Uterus (tissue), 2 donors: ENCODE measurements around the gene HACD2.

Experiments
- POLR2A ChIP-seq, 2 donors: fragments of 450-650 bp; IDR thresholded peaks; one replicate each; pipeline ENCODE4 v1.6.1; 2016; ENCODE audit warnings: antibody characterized with exemption in 2 of 2, mild to moderate bottlenecking in 1 of 2, moderate library complexity in 1 of 2
- TF ChIP-seq, protein P1 (sequence below), 4 experiments: fragments of 200-600 bp in 2 of 4; fragments of 450-650 bp in 2 of 4; sonication (generic) in 2 of 4; IDR thresholded peaks; one replicate each; pipeline ENCODE4 v1.5.1; 2016 to 2019; ENCODE audit warnings: antibody characterized with exemption in 4 of 4, mild to moderate bottlenecking in 2 of 4, moderate library complexity in 1 of 4

DNA sequence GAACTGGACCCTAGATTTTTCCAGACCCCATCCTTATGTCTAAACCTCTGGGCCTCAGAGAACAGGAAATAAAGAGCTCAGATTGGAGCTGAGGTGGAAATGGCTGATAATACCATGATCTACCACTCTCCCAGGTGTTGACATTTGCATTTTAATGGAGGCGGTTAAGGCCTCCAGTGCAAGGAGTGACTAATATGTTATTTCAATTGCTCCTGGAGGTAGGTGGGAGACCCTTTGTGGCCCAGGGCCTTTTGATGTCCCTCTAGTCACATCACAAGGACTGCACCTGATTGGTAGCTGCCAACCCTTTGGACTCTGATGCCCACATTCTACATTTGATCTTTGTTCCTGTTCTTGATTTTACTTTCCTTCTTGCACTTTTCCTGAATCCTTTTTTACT is 127.0 kb downstream of the HACD2 start:
- no peak for TF ChIP-seq POLR2A (IDR thresholded peaks at IDR 0.05)
- TF ChIP-seq, protein P1, sequence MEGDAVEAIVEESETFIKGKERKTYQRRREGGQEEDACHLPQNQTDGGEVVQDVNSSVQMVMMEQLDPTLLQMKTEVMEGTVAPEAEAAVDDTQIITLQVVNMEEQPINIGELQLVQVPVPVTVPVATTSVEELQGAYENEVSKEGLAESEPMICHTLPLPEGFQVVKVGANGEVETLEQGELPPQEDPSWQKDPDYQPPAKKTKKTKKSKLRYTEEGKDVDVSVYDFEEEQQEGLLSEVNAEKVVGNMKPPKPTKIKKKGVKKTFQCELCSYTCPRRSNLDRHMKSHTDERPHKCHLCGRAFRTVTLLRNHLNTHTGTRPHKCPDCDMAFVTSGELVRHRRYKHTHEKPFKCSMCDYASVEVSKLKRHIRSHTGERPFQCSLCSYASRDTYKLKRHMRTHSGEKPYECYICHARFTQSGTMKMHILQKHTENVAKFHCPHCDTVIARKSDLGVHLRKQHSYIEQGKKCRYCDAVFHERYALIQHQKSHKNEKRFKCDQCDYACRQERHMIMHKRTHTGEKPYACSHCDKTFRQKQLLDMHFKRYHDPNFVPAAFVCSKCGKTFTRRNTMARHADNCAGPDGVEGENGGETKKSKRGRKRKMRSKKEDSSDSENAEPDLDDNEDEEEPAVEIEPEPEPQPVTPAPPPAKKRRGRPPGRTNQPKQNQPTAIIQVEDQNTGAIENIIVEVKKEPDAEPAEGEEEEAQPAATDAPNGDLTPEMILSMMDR (IDR thresholded peaks at IDR 0.05), result no peak
